ENCODE measurements around the gene SPIRE1. TPM values are rescaled to one million over a fixed set of nuclear protein-coding genes. Genes with fewer than 3 reads are reported as not detected.
"Not testable (repeated sequence)": the region's sequence is repeated elsewhere in the genome, so short reads cannot be mapped to it uniquely, and the experiment has no call there.

Gene SPIRE1
- polyA plus RNA-seq, 1 donor = 6.7 TPM

DNA sequence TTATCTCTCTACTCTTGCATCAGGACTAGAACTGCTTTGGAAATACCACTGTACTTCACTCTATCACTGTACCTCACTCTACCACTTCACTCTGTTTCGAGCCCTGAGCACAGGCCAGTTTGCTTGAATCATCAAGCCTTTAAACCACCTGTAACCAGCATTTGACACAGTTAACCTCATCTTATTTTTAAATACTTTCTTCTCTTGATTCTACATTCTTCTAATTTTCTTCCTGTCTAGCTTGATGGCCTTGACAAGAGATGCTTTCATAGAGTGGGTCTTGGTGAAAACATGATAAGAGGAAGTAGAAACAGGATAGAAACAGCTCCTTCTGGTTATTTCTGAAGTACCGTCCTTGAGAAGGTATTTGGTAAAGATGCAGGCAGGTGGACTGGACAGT lies 78.1 kb downstream of the SPIRE1 start:
- DNase-seq = no peak
- Histone ChIP-seq H3K4me1 (ENCODE audit: control insufficient read depth, insufficient read depth, low read length) (no peaks in the 10 kb centered on the region), H3K4me3 (ENCODE audit: low read length) (no peak overlapping the region), H3K27me3 (ENCODE audit: control insufficient read depth, insufficient read depth, low read length) (no peaks in the 10 kb centered on the region), H3K27ac (ENCODE audit: low read length) (no peak overlapping the region), H3K9me3 (ENCODE audit: control insufficient read depth, low read depth, low read length) (no peaks in the 10 kb centered on the region), H3K36me3 (ENCODE audit: control insufficient read depth, insufficient read depth, low read length) (no peaks in the 10 kb centered on the region)
- WGBS (ENCODE audit: insufficient coverage, low lambda C conversion rate) = 93% methylated on average over 2 of the region's 2 CpGs

DNA sequence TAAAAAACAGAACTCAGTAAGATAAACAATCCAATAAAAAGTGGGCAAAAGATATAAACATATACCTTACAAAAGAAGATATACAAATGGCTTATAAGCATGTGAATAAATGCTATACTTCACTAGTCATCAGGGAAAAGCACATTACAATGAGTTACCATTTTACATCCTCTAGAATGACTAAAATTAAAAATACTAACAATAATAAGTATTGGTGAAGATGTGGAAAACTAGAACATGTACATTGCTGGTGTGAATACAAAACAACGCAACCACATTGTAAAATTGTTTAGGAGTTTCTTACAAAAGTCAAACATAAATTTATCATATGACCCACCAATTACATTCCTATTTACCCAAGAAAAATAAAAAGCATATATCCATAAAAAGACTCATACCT lies 80.1 kb downstream of the SPIRE1 start:
- DNase-seq = no peak
- 100% methylated on average over 1 of the region's 1 CpG for WGBS (ENCODE audit: insufficient coverage, low lambda C conversion rate)
- H3K4me3 ChIP-seq (ENCODE audit: low read length) = no peak overlapping the region

DNA sequence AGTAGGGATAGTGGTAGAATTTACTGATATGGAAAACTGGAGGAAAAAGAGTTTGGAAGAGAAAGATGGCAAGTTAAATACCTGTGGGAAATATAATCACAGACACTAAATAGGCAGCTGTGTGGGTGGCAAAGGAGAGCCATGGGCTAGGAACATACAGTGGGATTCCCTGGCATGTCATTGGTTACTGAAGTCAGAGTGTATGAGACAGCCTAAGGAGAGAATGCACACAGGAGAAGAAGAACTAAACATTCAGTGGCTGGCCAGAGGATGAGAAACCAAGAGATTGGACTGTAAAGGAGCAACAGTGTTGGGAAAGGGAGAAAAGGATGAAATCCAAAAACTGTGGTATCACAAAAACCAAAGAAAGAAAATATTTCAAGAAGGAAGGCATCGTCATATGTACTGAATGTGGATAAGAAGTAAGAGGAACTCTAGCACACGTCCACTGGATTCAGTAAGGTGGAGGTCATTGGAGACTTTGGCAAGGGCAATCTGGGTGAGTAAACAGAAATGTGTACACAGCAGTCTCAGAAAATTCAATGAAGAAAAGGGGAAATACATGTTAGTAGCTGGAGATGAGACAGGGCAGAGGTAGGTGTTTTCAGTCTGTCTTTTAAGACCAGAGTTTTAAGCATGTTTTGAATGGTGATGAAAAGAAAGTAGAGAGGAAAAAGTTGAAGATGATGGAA lies 83.3 kb downstream of the SPIRE1 start:
- H3K36me3 ChIP-seq (ENCODE audit: control insufficient read depth, insufficient read depth, low read length) = no peaks in the 10 kb centered on the region
- H3K9me3 ChIP-seq (ENCODE audit: control insufficient read depth, low read depth, low read length) = no peaks in the 10 kb centered on the region
- no peak overlapping the region for H3K27ac ChIP-seq (ENCODE audit: low read length)
- WGBS (ENCODE audit: insufficient coverage, low lambda C conversion rate) = 33% methylated on average over 1 of the region's 2 CpGs
- DNase-seq = no peak
- no peaks in the 10 kb centered on the region for H3K4me1 ChIP-seq (ENCODE audit: control insufficient read depth, insufficient read depth, low read length)
- H3K4me3 ChIP-seq (ENCODE audit: low read length) = no peak overlapping the region
- H3K27me3 ChIP-seq (ENCODE audit: control insufficient read depth, insufficient read depth, low read length) = no peaks in the 10 kb centered on the region

More for the DNA sequence above, 80.1 kb downstream of the SPIRE1 start:
- H3K36me3 ChIP-seq (ENCODE audit: control insufficient read depth, insufficient read depth, low read length) = no peaks in the 10 kb centered on the region
- no peak overlapping the region for H3K27ac ChIP-seq (ENCODE audit: low read length)
- H3K4me1 ChIP-seq (ENCODE audit: control insufficient read depth, insufficient read depth, low read length) = no peaks in the 10 kb centered on the region
- H3K27me3 ChIP-seq (ENCODE audit: control insufficient read depth, insufficient read depth, low read length) = no peaks in the 10 kb centered on the region
- H3K9me3 ChIP-seq (ENCODE audit: control insufficient read depth, low read depth, low read length) = no peaks in the 10 kb centered on the region

DNA sequence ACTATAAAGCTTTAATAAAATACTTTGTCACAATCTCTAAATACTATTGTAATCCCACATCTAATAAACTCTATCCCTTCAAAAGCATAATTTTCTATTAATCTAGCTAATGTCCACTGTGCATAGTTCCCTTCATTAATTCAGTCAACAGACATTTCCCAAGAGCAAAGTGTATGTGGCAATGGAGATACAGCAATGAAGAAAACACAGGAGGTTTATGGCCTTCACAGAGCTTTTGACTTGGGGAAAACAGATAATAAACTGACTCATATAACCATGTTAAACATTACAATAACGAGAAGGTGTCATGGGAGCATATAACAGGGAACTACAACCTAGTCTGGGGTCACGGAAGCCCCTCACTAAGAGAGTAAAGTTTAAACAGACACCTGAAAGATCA lies 86.3 kb downstream of the SPIRE1 start:
- H3K27ac ChIP-seq (ENCODE audit: low read length) = no peak overlapping the region
- DNase-seq = peak; percentile 53 to 71
- H3K36me3 ChIP-seq (ENCODE audit: control insufficient read depth, insufficient read depth, low read length) = no peaks in the 10 kb centered on the region
- no peak overlapping the region for H3K4me3 ChIP-seq (ENCODE audit: low read length)
- H3K9me3 ChIP-seq (ENCODE audit: control insufficient read depth, low read depth, low read length) = no peaks in the 10 kb centered on the region
- H3K4me1 ChIP-seq (ENCODE audit: control insufficient read depth, insufficient read depth, low read length) = no peaks in the 10 kb centered on the region
- no peaks in the 10 kb centered on the region for H3K27me3 ChIP-seq (ENCODE audit: control insufficient read depth, insufficient read depth, low read length)
- WGBS (ENCODE audit: insufficient coverage, low lambda C conversion rate) = 60% methylated on average over 1 of the region's 2 CpGs

DNA sequence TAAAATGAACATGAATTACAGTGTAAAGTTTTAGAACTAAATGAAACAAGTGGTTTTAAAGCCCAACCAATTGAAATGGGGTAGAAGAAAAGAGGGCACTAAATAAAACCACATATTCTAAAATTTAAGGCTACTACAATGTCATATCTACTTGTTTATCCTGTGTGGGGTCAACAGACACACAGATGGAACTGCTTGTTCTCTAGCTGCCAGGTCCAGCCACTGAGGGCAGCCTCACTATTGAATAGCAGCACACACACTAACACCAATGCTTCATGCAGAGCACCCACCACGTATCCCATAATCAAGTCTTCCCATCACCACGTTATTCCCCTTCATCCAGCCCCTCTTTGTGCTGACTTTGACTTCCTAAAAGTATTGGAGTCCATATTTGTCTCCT lies 88.1 kb downstream of the SPIRE1 start:
- DNase-seq = no peak
- Histone ChIP-seq H3K27me3 (ENCODE audit: control insufficient read depth, insufficient read depth, low read length) (no peaks in the 10 kb centered on the region), H3K4me3 (ENCODE audit: low read length) (no peak overlapping the region), H3K9me3 (ENCODE audit: control insufficient read depth, low read depth, low read length) (no peaks in the 10 kb centered on the region), H3K4me1 (ENCODE audit: control insufficient read depth, insufficient read depth, low read length) (no peaks in the 10 kb centered on the region), H3K36me3 (ENCODE audit: control insufficient read depth, insufficient read depth, low read length) (no peaks in the 10 kb centered on the region), H3K27ac (ENCODE audit: low read length) (no peak overlapping the region)
- no CpG with 5 or more reads among the region's 2 CpGs for WGBS (ENCODE audit: insufficient coverage, low lambda C conversion rate)

DNA sequence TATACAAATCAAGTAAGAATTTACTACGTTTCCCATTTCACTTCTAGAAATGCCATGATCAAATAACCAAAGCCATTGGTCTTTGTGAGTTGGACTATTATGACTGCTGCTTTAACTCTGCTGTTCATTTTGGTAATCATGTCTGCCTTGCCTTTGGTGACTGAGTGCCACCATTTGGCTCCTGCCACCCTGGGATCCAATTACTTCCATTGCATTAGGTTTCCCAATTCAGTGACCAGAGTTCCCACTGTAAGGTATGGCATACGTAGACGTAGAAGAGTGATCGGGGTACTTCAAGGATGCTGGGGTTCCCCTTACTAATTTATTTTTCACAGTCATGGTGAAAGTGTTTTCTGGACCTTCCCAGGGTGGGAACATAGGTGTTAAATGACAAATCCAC lies 90.1 kb downstream of the SPIRE1 start:
- no peak for DNase-seq
- 95% methylated on average over 3 of the region's 4 CpGs for WGBS (ENCODE audit: insufficient coverage, low lambda C conversion rate)
- Histone ChIP-seq H3K36me3 (ENCODE audit: control insufficient read depth, insufficient read depth, low read length) (no peaks in the 10 kb centered on the region), H3K4me1 (ENCODE audit: control insufficient read depth, insufficient read depth, low read length) (no peaks in the 10 kb centered on the region), H3K27me3 (ENCODE audit: control insufficient read depth, insufficient read depth, low read length) (no peaks in the 10 kb centered on the region), H3K9me3 (ENCODE audit: control insufficient read depth, low read depth, low read length) (no peaks in the 10 kb centered on the region), H3K27ac (ENCODE audit: low read length) (no peak overlapping the region), H3K4me3 (ENCODE audit: low read length) (no peak overlapping the region)

DNA sequence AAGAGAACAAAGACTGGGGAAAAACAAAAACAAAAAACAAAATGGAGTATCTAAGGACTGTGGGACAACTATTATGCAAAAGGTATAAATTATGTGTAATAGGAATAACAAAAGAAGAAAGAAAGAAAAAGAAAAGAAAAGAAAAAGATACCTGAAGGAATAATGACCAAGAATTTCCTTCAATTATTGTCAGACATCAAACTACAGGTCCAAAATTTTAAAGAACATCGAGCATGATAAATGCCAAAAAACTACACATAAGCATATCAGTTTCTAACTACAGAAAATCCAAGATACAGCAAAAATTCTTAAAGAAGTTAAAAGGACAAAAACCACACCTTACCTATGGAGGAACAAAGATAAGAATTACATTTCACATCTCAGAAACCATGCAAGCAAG lies 93.0 kb downstream of the SPIRE1 start:
- Histone ChIP-seq H3K4me1 (ENCODE audit: control insufficient read depth, insufficient read depth, low read length) (no peaks in the 10 kb centered on the region), H3K4me3 (ENCODE audit: low read length) (no peak overlapping the region), H3K9me3 (ENCODE audit: control insufficient read depth, low read depth, low read length) (no peaks in the 10 kb centered on the region), H3K27me3 (ENCODE audit: control insufficient read depth, insufficient read depth, low read length) (no peaks in the 10 kb centered on the region), H3K36me3 (ENCODE audit: control insufficient read depth, insufficient read depth, low read length) (no peaks in the 10 kb centered on the region), H3K27ac (ENCODE audit: low read length) (no peak overlapping the region)
- WGBS (ENCODE audit: insufficient coverage, low lambda C conversion rate) = 100% methylated on average over 1 of the region's 1 CpG
- no peak for DNase-seq

DNA sequence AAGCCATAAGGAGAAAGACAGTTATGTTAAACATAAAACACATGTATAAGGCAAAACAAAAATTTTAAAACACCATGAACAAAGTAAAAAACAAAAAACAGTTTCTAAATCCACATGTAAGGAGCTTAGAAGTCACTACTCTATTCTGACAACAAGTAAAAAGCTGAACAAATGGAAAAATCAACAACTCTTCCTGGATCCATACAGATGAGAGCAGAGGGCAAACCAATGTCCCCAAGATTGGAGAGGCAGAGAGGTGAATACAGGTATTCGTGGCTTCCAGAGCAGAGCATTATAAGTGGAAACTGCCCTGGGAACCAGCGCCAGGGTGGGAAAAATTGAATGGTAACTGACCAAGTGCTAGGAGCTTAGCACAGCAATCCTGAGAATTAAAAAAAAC lies 93.5 kb downstream of the SPIRE1 start:
- Histone ChIP-seq H3K36me3 (ENCODE audit: control insufficient read depth, insufficient read depth, low read length) (no peaks in the 10 kb centered on the region), H3K9me3 (ENCODE audit: control insufficient read depth, low read depth, low read length) (peaks cover 2% of the 10 kb centered on the region), H3K27me3 (ENCODE audit: control insufficient read depth, insufficient read depth, low read length) (no peaks in the 10 kb centered on the region), H3K4me1 (ENCODE audit: control insufficient read depth, insufficient read depth, low read length) (no peaks in the 10 kb centered on the region), H3K27ac (ENCODE audit: low read length) (no peak overlapping the region), H3K4me3 (ENCODE audit: low read length) (no peak overlapping the region)
- no peak for DNase-seq
- no CpG with 5 or more reads among the region's 2 CpGs for WGBS (ENCODE audit: insufficient coverage, low lambda C conversion rate)

DNA sequence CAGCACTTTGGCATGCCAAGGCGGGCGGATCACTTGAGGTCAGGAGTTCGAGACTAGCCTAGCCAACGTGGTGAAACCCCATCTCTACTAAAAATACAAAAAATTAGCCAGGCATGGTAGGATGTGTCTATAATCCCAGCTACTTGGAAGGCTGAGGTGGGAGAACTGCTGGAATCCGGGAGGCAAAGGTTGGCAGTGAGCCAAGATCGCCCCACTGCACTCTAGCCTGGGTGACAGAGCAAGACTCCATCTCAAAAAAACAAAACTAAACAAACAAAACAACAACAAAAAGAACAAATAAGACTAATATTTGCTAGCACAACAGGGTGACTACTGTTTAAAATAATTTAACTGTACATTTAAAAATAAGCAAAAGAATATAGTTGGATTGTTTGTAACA lies 97.3 kb downstream of the SPIRE1 start:
- H3K4me1 ChIP-seq (ENCODE audit: control insufficient read depth, insufficient read depth, low read length); H3K36me3 ChIP-seq (ENCODE audit: control insufficient read depth, insufficient read depth, low read length); H3K4me3 ChIP-seq (ENCODE audit: low read length); DNase-seq; H3K27ac ChIP-seq (ENCODE audit: low read length); H3K27me3 ChIP-seq (ENCODE audit: control insufficient read depth, insufficient read depth, low read length): not testable (repeated sequence)
- no CpG with 5 or more reads among the region's 6 CpGs for WGBS (ENCODE audit: insufficient coverage, low lambda C conversion rate)
- H3K9me3 ChIP-seq (ENCODE audit: control insufficient read depth, low read depth, low read length) = peaks cover 16% of the 10 kb centered on the region

DNA sequence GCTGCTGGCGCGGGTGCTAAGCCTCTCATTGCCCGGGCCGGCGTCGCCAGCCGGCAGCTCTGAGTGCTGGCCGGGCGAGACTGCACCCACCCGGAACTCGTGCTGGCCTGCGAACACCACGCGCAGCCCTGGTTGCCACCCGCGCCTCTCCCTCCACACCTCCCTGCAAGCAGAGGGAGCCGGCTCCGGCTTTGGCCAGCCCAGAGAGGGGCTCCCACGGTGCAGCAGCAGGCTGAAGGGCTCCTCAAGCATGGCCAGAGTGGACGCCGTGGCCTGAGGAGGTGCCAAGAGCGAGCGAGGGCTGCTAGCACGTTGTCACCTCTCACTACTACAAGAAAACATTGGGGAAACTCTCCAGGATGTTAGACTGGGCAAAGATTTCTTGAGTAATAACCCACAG lies 98.6 kb downstream of the SPIRE1 start:
- Histone ChIP-seq H3K27me3 (ENCODE audit: control insufficient read depth, insufficient read depth, low read length) (no peaks in the 10 kb centered on the region), H3K4me1 (ENCODE audit: control insufficient read depth, insufficient read depth, low read length) (no peaks in the 10 kb centered on the region), H3K9me3 (ENCODE audit: control insufficient read depth, low read depth, low read length) (peaks cover 16% of the 10 kb centered on the region), H3K4me3 (ENCODE audit: low read length) (no peak overlapping the region), H3K27ac (ENCODE audit: low read length) (no peak overlapping the region), H3K36me3 (ENCODE audit: control insufficient read depth, insufficient read depth, low read length) (no peaks in the 10 kb centered on the region)
- DNase-seq = no peak
- WGBS (ENCODE audit: insufficient coverage, low lambda C conversion rate) = no CpG with 5 or more reads among the region's 24 CpGs
